ENCODE data around the gene CGB1. TPM values are rescaled to one million over a fixed set of nuclear protein-coding genes. Genes with fewer than 3 reads are reported as not detected.

The CGB1 gene
- total and polyA plus RNA-seq, 9 of the 15 experiments (the other 6 are each of a cell fraction or from before 2014, with no cell fraction given), result not detected

- TF ChIP-seq, protein P1, sequence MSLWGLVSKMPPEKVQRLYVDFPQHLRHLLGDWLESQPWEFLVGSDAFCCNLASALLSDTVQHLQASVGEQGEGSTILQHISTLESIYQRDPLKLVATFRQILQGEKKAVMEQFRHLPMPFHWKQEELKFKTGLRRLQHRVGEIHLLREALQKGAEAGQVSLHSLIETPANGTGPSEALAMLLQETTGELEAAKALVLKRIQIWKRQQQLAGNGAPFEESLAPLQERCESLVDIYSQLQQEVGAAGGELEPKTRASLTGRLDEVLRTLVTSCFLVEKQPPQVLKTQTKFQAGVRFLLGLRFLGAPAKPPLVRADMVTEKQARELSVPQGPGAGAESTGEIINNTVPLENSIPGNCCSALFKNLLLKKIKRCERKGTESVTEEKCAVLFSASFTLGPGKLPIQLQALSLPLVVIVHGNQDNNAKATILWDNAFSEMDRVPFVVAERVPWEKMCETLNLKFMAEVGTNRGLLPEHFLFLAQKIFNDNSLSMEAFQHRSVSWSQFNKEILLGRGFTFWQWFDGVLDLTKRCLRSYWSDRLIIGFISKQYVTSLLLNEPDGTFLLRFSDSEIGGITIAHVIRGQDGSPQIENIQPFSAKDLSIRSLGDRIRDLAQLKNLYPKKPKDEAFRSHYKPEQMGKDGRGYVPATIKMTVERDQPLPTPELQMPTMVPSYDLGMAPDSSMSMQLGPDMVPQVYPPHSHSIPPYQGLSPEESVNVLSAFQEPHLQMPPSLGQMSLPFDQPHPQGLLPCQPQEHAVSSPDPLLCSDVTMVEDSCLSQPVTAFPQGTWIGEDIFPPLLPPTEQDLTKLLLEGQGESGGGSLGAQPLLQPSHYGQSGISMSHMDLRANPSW (CRISPR knock-in tag; IDR thresholded peaks at IDR 0.05), result no peak
- TF ChIP-seq MAX (CRISPR knock-in tag; IDR thresholded peaks at IDR 0.05), result peak; percentile 48; the same call in 1 of the 2 replicates
- TF ChIP-seq MYNN (IDR thresholded peaks at IDR 0.05), result no peak
- no peak for TF ChIP-seq MYNN (CRISPR knock-in tag; IDR thresholded peaks at IDR 0.05)
- no peak for TF ChIP-seq SMAD2 (IDR thresholded peaks at IDR 0.05; ENCODE audit: low read depth, low read length)
- TF ChIP-seq, protein P2, sequence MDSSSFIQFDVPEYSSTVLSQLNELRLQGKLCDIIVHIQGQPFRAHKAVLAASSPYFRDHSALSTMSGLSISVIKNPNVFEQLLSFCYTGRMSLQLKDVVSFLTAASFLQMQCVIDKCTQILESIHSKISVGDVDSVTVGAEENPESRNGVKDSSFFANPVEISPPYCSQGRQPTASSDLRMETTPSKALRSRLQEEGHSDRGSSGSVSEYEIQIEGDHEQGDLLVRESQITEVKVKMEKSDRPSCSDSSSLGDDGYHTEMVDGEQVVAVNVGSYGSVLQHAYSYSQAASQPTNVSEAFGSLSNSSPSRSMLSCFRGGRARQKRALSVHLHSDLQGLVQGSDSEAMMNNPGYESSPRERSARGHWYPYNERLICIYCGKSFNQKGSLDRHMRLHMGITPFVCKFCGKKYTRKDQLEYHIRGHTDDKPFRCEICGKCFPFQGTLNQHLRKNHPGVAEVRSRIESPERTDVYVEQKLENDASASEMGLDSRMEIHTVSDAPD (CRISPR knock-in tag; IDR thresholded peaks at IDR 0.05), result no peak
- no peak for TF ChIP-seq CBFA2T3 (IDR thresholded peaks at IDR 0.05)
- no peak for TF ChIP-seq SOX6 (IDR thresholded peaks at IDR 0.05)
- TF ChIP-seq NBN (IDR thresholded peaks at IDR 0.05; ENCODE audit: low read depth), result no peak
- TF ChIP-seq HMGN3 (IDR thresholded peaks at IDR 0.05; ENCODE audit: borderline replicate concordance, extremely low read depth, insufficient read length, low read depth, low read length), result no peak
- TF ChIP-seq ZSCAN29 (IDR thresholded peaks at IDR 0.05), result no peak
- TF ChIP-seq U2AF2 (optimal IDR thresholded peaks at IDR 0.05; ENCODE audit: low read depth, low read length), result no peak
- TF ChIP-seq ZNF766 (CRISPR knock-in tag; conservative IDR thresholded peaks at IDR 0.05), result no peak
- peak in 1 of 2 experiments; percentile 50; a peak in 1 of 4 replicates for TF ChIP-seq RAD21 (CRISPR knock-in tag; conservative IDR thresholded peaks at IDR 0.05 in 1 of 2, IDR thresholded peaks at IDR 0.05 in 1 of 2)
- no peak for TF ChIP-seq ARID1B (IDR thresholded peaks at IDR 0.05)
- TF ChIP-seq MTA1 (IDR thresholded peaks at IDR 0.05; ENCODE audit: borderline replicate concordance), result no peak
- TF ChIP-seq SMC3 (conservative IDR thresholded peaks at IDR 0.05; ENCODE audit: insufficient read depth, low read depth, low read length), result 0 out of 2 replicates have a peak, but pooled peaks have one; percentile 9
- no peak for TF ChIP-seq WHSC1 (IDR thresholded peaks at IDR 0.05; ENCODE audit: low read length)
- no peak for TF ChIP-seq ZNF324 (CRISPR knock-in tag; IDR thresholded peaks at IDR 0.05)
- no peak for TF ChIP-seq ZNF146 (CRISPR knock-in tag; IDR thresholded peaks at IDR 0.05; ENCODE audit: unreplicated experiment)
- TF ChIP-seq SP2 (IDR thresholded peaks at IDR 0.05; ENCODE audit: extremely low read depth, low read depth, low read length, poor library complexity, severe bottlenecking), result no peak
- no peak for TF ChIP-seq RB1 (IDR thresholded peaks at IDR 0.05; ENCODE audit: low read depth)
- TF ChIP-seq ETV1 (tag; conservative IDR thresholded peaks at IDR 0.05; ENCODE audit: low read depth), result no peak
- TF ChIP-seq ZNF584 (CRISPR knock-in tag; IDR thresholded peaks at IDR 0.05; ENCODE audit: low read depth), result no peak
- TF ChIP-seq POLR2A (conservative IDR thresholded peaks at IDR 0.05), result 0 out of 2 replicates have a peak, but pooled peaks have one; percentile 11
- TF ChIP-seq TRIM28 (IDR thresholded peaks at IDR 0.05), result no peak
- no peak for TF ChIP-seq MAFG (tag; conservative IDR thresholded peaks at IDR 0.05)
- TF ChIP-seq, protein P3, sequence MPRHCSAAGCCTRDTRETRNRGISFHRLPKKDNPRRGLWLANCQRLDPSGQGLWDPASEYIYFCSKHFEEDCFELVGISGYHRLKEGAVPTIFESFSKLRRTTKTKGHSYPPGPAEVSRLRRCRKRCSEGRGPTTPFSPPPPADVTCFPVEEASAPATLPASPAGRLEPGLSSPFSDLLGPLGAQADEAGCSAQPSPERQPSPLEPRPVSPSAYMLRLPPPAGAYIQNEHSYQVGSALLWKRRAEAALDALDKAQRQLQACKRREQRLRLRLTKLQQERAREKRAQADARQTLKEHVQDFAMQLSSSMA (CRISPR knock-in tag; IDR thresholded peaks at IDR 0.05), result no peak
Measured at GRCh38 chr19:48997972-48998371, 38.7 kb downstream of the CGB1 start (continued).

Data from K562 (cell line).